Parathyroid adenoma (tissue), 2 donors: ENCODE data around the gene KRAS.

Source experiments
- H2AFZ ChIP-seq: fragments of 300-600 bp; sonication (generic); one replicate; pipeline ENCODE4 v1.7.0; 2017; ENCODE audit warnings: antibody characterized with exemption, mild to moderate bottlenecking
- H3K27ac ChIP-seq: fragments of 300-600 bp; sonication (generic); one replicate; pipeline ENCODE4 v1.7.0; 2017
- H3K27me3 ChIP-seq: fragments of 300-600 bp; sonication (generic); one replicate; pipeline ENCODE4 v1.7.0; 2017; ENCODE audit warnings: low read length; ENCODE audit not compliant: control insufficient read depth, insufficient read depth
- H3K36me3 ChIP-seq: fragments of 300-600 bp; sonication (generic); one replicate; pipeline ENCODE4 v1.7.0; 2017; ENCODE audit warnings: low read length; ENCODE audit not compliant: control insufficient read depth, insufficient read depth
- H3K4me1 ChIP-seq: fragments of 300-600 bp; sonication (generic); one replicate; pipeline ENCODE4 v1.7.0; 2017; ENCODE audit warnings: control low read depth
- H3K4me2 ChIP-seq: fragments of 300-600 bp; sonication (generic); one replicate; pipeline ENCODE4 v1.7.0; 2017; ENCODE audit warnings: low read length
- H3K4me3 ChIP-seq: fragments of 300-600 bp; sonication (generic); one replicate; pipeline ENCODE4 v1.7.0; 2017; ENCODE audit warnings: low read depth, low read length
- H3K79me2 ChIP-seq: fragments of 300-600 bp; sonication (generic); one replicate; pipeline ENCODE4 v1.7.0; 2017; ENCODE audit warnings: control low read depth
- H3K9ac ChIP-seq: fragments of 300-600 bp; sonication (generic); one replicate; pipeline ENCODE4 v1.7.0; 2017; ENCODE audit warnings: mild to moderate bottlenecking
- H3K9me3 ChIP-seq: fragments of 300-600 bp; sonication (generic); one replicate; pipeline ENCODE4 v1.7.0; 2017; ENCODE audit warnings: low read length; ENCODE audit not compliant: control insufficient read depth
- CTCF ChIP-seq: fragments of 300-600 bp; sonication (generic); IDR thresholded peaks from one replicate; pipeline ENCODE4 v1.7.0; 2017; ENCODE audit warnings: antibody characterized with exemption, mild to moderate bottlenecking
- donor health status: primary hyperparathyroidism.

The KRAS gene

GRCh38 chr12:25189656-25190055, 61.1 kb downstream of the KRAS start:
- Histone ChIP-seq H3K27me3 (no peaks in the 10 kb centered on the region), H3K4me1 (peaks cover 8% of the 10 kb centered on the region), H3K9ac (no peak overlapping the region), H2AFZ (no peak overlapping the region), H3K36me3 (no peaks in the 10 kb centered on the region), H3K27ac (no peak overlapping the region), H3K9me3 (no peaks in the 10 kb centered on the region), H3K4me3 (no peak overlapping the region), H3K4me2 (no peak overlapping the region), H3K79me2 (peaks cover 9% of the 10 kb centered on the region)
- no peak for TF ChIP-seq CTCF

DNA sequence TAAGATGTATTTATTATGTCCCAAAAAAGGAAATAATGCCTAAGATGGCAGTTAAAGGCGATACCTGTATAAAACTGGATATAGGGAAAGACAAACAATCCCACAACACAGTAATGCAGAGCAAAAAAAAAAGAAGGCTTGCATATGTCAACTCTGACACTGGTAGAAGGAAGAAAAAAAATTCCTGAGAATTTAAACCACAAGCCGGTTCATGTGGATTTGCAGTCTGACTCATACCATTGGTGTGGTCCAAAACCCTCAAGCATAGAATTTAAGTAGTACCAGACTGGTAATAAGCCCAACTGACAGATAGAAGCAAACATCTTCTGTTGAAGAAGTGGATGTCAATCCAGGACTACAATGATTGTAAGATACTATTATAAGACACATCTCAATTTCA, 62.9 kb downstream of the KRAS start:
- H3K9me3 ChIP-seq: no peaks in the 10 kb centered on the region
- H3K4me1 ChIP-seq: peaks cover 8% of the 10 kb centered on the region
- peaks cover 5% of the 10 kb centered on the region for H3K79me2 ChIP-seq
- no peak overlapping the region for H3K4me3 ChIP-seq
- no peak overlapping the region for H3K9ac ChIP-seq
- H3K27ac ChIP-seq: no peak overlapping the region
- H3K36me3 ChIP-seq: no peaks in the 10 kb centered on the region
- no peak overlapping the region for H3K4me2 ChIP-seq
- no peak overlapping the region for H2AFZ ChIP-seq
- TF ChIP-seq CTCF: no peak
- no peaks in the 10 kb centered on the region for H3K27me3 ChIP-seq

DNA sequence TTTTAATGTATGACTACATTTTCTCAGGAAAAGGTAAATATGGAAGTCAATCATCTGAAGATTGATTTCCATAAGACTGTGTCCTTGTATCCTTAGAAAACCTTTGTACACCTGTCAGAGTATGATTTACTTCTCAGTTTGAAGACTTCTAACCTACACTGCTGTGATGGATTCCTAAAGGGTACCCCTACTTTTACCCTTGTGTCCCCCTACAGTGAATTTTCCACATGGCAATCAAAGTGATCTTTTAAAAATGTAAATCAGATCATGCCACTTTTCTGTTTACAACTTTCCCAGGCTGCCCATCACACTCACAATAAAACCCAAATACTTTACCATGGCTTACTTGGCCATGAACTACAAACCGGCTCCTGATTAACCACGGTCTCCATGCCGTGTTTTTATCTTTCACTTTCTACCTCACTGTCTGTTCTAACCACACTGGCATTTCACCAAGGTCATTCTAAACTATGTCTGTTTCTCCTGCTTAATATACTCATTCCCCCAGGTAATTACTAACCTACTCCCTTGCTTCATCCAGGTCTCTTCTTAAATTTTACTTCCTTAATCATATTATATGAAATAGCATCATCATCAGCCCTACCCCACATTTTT, 63.8 kb downstream of the KRAS start:
- Histone ChIP-seq H3K27me3 (no peaks in the 10 kb centered on the region), H3K4me1 (peaks cover 8% of the 10 kb centered on the region), H3K36me3 (no peaks in the 10 kb centered on the region), H3K79me2 (peaks cover 5% of the 10 kb centered on the region), H3K4me3 (no peak overlapping the region), H3K9me3 (no peaks in the 10 kb centered on the region), H3K4me2 (no peak overlapping the region), H2AFZ (no peak overlapping the region), H3K27ac (no peak overlapping the region), H3K9ac (no peak overlapping the region)
- TF ChIP-seq CTCF: no peak

GRCh38 chr12:25186038-25186787, 64.5 kb downstream of the KRAS start:
- Histone ChIP-seq H3K27ac (no peak overlapping the region), H2AFZ (no peak overlapping the region), H3K79me2 (peaks cover 4% of the 10 kb centered on the region), H3K4me3 (no peak overlapping the region), H3K9me3 (no peaks in the 10 kb centered on the region), H3K4me1 (peaks cover 8% of the 10 kb centered on the region), H3K36me3 (no peaks in the 10 kb centered on the region), H3K9ac (no peak overlapping the region), H3K27me3 (no peaks in the 10 kb centered on the region), H3K4me2 (no peak overlapping the region)
- no peak for TF ChIP-seq CTCF

- Histone ChIP-seq H3K4me3 (no peak overlapping the region), H3K79me2 (no peaks in the 10 kb centered on the region), H2AFZ (no peak overlapping the region), H3K27ac (no peak overlapping the region), H3K9ac (no peak overlapping the region), H3K4me2 (no peak overlapping the region), H3K27me3 (no peaks in the 10 kb centered on the region), H3K4me1 (peaks cover 8% of the 10 kb centered on the region), H3K9me3 (no peaks in the 10 kb centered on the region), H3K36me3 (no peaks in the 10 kb centered on the region)
- TF ChIP-seq CTCF: no peak
These were observed 66.6 kb downstream of the KRAS start for GRCh38 chr12:25184132-25184531.
